ENCODE results near the gene CALML4.

Gene CALML4

DNA sequence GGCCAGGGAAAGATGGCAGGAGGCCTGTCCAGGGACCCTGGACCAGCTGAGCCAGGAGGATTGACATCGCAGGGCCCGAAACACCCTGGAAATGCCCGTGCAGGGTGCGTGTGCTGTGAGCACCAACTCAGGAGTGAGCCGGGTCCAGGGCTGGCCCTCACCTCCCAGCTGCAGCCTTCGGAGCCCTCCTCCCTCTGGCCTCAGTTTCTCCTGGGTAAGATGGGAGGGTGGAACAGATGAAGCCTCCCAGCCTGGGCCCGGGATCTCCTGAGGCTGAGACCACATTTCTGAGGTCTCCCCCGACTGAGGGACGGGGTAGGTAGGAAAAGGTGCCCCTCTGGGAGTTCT lies 5.3 kb upstream of the CALML4 start:
- H3K27me3 ChIP-seq (ENCODE audit: insufficient read depth, insufficient read length): no peaks in the 10 kb centered on the region
- peaks cover 81% of the 10 kb centered on the region for H3K36me3 ChIP-seq (ENCODE audit: insufficient read depth, insufficient read length, low read length)
- no peaks in the 10 kb centered on the region for H3K9me3 ChIP-seq (ENCODE audit: insufficient read depth, low read length)
- no peak for DNase-seq (ENCODE audit: low read depth, low spot score)
- peak overlapping the region; percentile 7 for H3K9ac ChIP-seq (ENCODE audit: insufficient read length, low read depth)
- TF ChIP-seq ZNF274 (IDR thresholded peaks at IDR 0.05; ENCODE audit: low read depth, low read length) (no peak), SUZ12 (IDR thresholded peaks at IDR 0.05; ENCODE audit: extremely low read depth, insufficient read depth, insufficient read length) (no peak), YY1 (IDR thresholded peaks at IDR 0.05; ENCODE audit: insufficient read depth, insufficient read length) (no peak)
- no peak overlapping the region for H3K4me3 ChIP-seq (ENCODE audit: insufficient read length, low read depth)
- H3K4me1 ChIP-seq (ENCODE audit: insufficient read depth, insufficient read length): peaks cover 28% of the 10 kb centered on the region

GRCh38 chr15:68209735-68210408 lies 4.7 kb upstream of the CALML4 start:
- DNase-seq (ENCODE audit: low read depth, low spot score): no peak
- Histone ChIP-seq H3K9ac (ENCODE audit: insufficient read length, low read depth) (no peak overlapping the region), H3K9me3 (ENCODE audit: insufficient read depth, low read length) (no peaks in the 10 kb centered on the region), H3K4me1 (ENCODE audit: insufficient read depth, insufficient read length) (peaks cover 31% of the 10 kb centered on the region), H3K4me3 (ENCODE audit: insufficient read length, low read depth) (no peak overlapping the region), H3K36me3 (ENCODE audit: insufficient read depth, insufficient read length, low read length) (peaks cover 82% of the 10 kb centered on the region), H3K27me3 (ENCODE audit: insufficient read depth, insufficient read length) (no peaks in the 10 kb centered on the region)
- TF ChIP-seq ZNF274 (IDR thresholded peaks at IDR 0.05; ENCODE audit: low read depth, low read length) (no peak), SUZ12 (IDR thresholded peaks at IDR 0.05; ENCODE audit: extremely low read depth, insufficient read depth, insufficient read length) (no peak), YY1 (IDR thresholded peaks at IDR 0.05; ENCODE audit: insufficient read depth, insufficient read length) (no peak)

- no peaks in the 10 kb centered on the region for H3K9me3 ChIP-seq (ENCODE audit: insufficient read depth, low read length)
- peaks cover 34% of the 10 kb centered on the region for H3K4me1 ChIP-seq (ENCODE audit: insufficient read depth, insufficient read length)
- H3K27me3 ChIP-seq (ENCODE audit: insufficient read depth, insufficient read length): no peaks in the 10 kb centered on the region
- peaks cover 76% of the 10 kb centered on the region for H3K36me3 ChIP-seq (ENCODE audit: insufficient read depth, insufficient read length, low read length)
- no peak for DNase-seq (ENCODE audit: low read depth, low spot score)
- TF ChIP-seq SUZ12 (IDR thresholded peaks at IDR 0.05; ENCODE audit: extremely low read depth, insufficient read depth, insufficient read length): no peak
- no peak for TF ChIP-seq ZNF274 (IDR thresholded peaks at IDR 0.05; ENCODE audit: low read depth, low read length)
- TF ChIP-seq YY1 (IDR thresholded peaks at IDR 0.05; ENCODE audit: insufficient read depth, insufficient read length): no peak
- H3K9ac ChIP-seq (ENCODE audit: insufficient read length, low read depth): no peak overlapping the region
- no peak overlapping the region for H3K4me3 ChIP-seq (ENCODE audit: insufficient read length, low read depth)
Measured at GRCh38 chr15:68209272-68209671, 4.1 kb upstream of the CALML4 start.

DNA sequence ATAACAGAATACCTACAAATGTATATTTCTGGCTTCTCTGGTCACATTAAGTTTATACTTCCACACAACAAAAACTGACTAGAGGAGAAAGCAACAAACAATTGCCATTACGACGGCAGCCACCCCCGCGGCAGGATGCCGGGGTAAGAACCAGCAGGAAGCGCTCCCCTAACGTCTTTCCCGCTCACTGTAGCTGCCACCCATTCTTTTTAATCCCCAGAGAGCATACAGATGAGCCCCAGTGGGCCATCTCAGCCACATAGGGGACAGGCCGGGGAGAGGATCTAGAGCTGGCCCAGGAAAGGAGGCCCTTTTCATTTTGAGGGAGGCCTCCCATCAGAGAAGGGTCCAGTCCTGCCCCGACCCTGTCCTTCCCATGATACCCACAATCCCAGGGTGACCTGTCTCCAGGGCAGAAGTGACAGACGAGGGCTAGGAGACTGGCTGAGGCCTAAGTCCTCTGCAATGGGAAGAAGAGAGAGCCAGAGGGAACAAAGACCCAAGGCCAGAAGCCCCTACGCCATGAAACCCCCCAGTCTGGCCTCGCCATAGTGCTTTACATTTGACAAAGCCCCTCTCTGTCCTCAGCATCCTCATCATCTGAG lies 3.6 kb upstream of the CALML4 start:
- H3K36me3 ChIP-seq (ENCODE audit: insufficient read depth, insufficient read length, low read length): peaks cover 71% of the 10 kb centered on the region
- DNase-seq (ENCODE audit: low read depth, low spot score): no peak
- H3K27me3 ChIP-seq (ENCODE audit: insufficient read depth, insufficient read length): no peaks in the 10 kb centered on the region
- peaks cover 35% of the 10 kb centered on the region for H3K4me1 ChIP-seq (ENCODE audit: insufficient read depth, insufficient read length)
- no peaks in the 10 kb centered on the region for H3K9me3 ChIP-seq (ENCODE audit: insufficient read depth, low read length)
- TF ChIP-seq SUZ12 (IDR thresholded peaks at IDR 0.05; ENCODE audit: extremely low read depth, insufficient read depth, insufficient read length) (no peak), YY1 (IDR thresholded peaks at IDR 0.05; ENCODE audit: insufficient read depth, insufficient read length) (no peak), ZNF274 (IDR thresholded peaks at IDR 0.05; ENCODE audit: low read depth, low read length) (no peak)
- no peak overlapping the region for H3K9ac ChIP-seq (ENCODE audit: insufficient read length, low read depth)
- H3K4me3 ChIP-seq (ENCODE audit: insufficient read length, low read depth): no peak overlapping the region

DNA sequence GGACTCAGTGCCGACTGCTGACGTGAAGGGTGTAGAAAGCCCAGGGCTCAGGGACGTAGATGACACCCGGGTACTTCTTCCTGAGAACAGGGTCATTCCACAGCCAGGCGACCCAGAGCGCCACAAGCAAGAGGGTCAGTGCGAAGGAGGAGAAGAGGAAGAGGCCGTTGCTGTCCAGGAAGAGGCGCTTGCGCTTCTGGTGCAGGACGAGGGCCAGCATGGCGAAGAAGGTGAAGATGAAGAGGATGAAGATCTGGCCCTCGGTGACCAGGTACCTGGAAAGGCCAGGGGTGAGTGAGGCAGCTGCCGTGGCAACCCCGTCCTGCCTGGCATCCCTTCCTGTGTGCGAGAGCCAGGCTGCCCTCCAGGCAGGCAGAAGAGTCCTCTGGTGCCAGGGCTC lies 3.0 kb upstream of the CALML4 start:
- no peak overlapping the region for H3K9ac ChIP-seq (ENCODE audit: insufficient read length, low read depth)
- peaks cover 35% of the 10 kb centered on the region for H3K4me1 ChIP-seq (ENCODE audit: insufficient read depth, insufficient read length)
- peaks cover 69% of the 10 kb centered on the region for H3K36me3 ChIP-seq (ENCODE audit: insufficient read depth, insufficient read length, low read length)
- no peak for DNase-seq (ENCODE audit: low read depth, low spot score)
- H3K9me3 ChIP-seq (ENCODE audit: insufficient read depth, low read length): no peaks in the 10 kb centered on the region
- H3K27me3 ChIP-seq (ENCODE audit: insufficient read depth, insufficient read length): no peaks in the 10 kb centered on the region
- TF ChIP-seq ZNF274 (IDR thresholded peaks at IDR 0.05; ENCODE audit: low read depth, low read length) (no peak), SUZ12 (IDR thresholded peaks at IDR 0.05; ENCODE audit: extremely low read depth, insufficient read depth, insufficient read length) (no peak), YY1 (IDR thresholded peaks at IDR 0.05; ENCODE audit: insufficient read depth, insufficient read length) (no peak)
- H3K4me3 ChIP-seq (ENCODE audit: insufficient read length, low read depth): no peak overlapping the region

GRCh38 chr15:68207176-68207935 lies 2.2 kb upstream of the CALML4 start:
- Histone ChIP-seq H3K36me3 (ENCODE audit: insufficient read depth, insufficient read length, low read length) (peaks cover 69% of the 10 kb centered on the region), H3K4me1 (ENCODE audit: insufficient read depth, insufficient read length) (peaks cover 35% of the 10 kb centered on the region), H3K9me3 (ENCODE audit: insufficient read depth, low read length) (no peaks in the 10 kb centered on the region), H3K27me3 (ENCODE audit: insufficient read depth, insufficient read length) (no peaks in the 10 kb centered on the region), H3K9ac (ENCODE audit: insufficient read length, low read depth) (no peak overlapping the region), H3K4me3 (ENCODE audit: insufficient read length, low read depth) (no peak overlapping the region)
- DNase-seq (ENCODE audit: low read depth, low spot score): no peak
- TF ChIP-seq SUZ12 (IDR thresholded peaks at IDR 0.05; ENCODE audit: extremely low read depth, insufficient read depth, insufficient read length) (no peak), YY1 (IDR thresholded peaks at IDR 0.05; ENCODE audit: insufficient read depth, insufficient read length) (no peak), ZNF274 (IDR thresholded peaks at IDR 0.05; ENCODE audit: low read depth, low read length) (no peak)

- peak overlapping the region; percentile 11 for H3K9ac ChIP-seq (ENCODE audit: insufficient read length, low read depth)
- H3K36me3 ChIP-seq (ENCODE audit: insufficient read depth, insufficient read length, low read length): peaks cover 65% of the 10 kb centered on the region
- H3K4me3 ChIP-seq (ENCODE audit: insufficient read length, low read depth): no peak overlapping the region
- H3K27me3 ChIP-seq (ENCODE audit: insufficient read depth, insufficient read length): no peaks in the 10 kb centered on the region
- TF ChIP-seq YY1 (IDR thresholded peaks at IDR 0.05; ENCODE audit: insufficient read depth, insufficient read length): no peak
- no peak for TF ChIP-seq SUZ12 (IDR thresholded peaks at IDR 0.05; ENCODE audit: extremely low read depth, insufficient read depth, insufficient read length)
- no peak for TF ChIP-seq ZNF274 (IDR thresholded peaks at IDR 0.05; ENCODE audit: low read depth, low read length)
- H3K9me3 ChIP-seq (ENCODE audit: insufficient read depth, low read length): no peaks in the 10 kb centered on the region
- DNase-seq (ENCODE audit: low read depth, low spot score): no peak
- peaks cover 35% of the 10 kb centered on the region for H3K4me1 ChIP-seq (ENCODE audit: insufficient read depth, insufficient read length)
Measured at GRCh38 chr15:68206711-68207151, 1.6 kb upstream of the CALML4 start.
